B cell (primary cell): ENCODE results near the gene E2F6. TPM values are rescaled to one million over a fixed set of nuclear protein-coding genes. Genes with fewer than 3 reads are reported as not detected.

Experiments used
- ATAC-seq: fragments of 200-7000 bp; cut with Tn5 transposase; one replicate; pipeline ENCODE4 v1.10.0; 2021; ENCODE audit warnings: low read depth, mild to moderate bottlenecking, moderate number of reproducible peaks, moderate library complexity
- CTCF ChIA-PET: fragments of 350-600 bp; sonication (Branson Sonifier 250); formaldehyde crosslinking; loops from one replicate; lab custom pipeline; 2021; ENCODE audit warnings: antibody characterized with exemption, inconsistent platforms; lab: Charles Lee
- POLR2A ChIA-PET: fragments of 350-600 bp; sonication (Branson Sonifier 250); formaldehyde crosslinking; loops from one replicate; lab custom pipeline; 2021; ENCODE audit warnings: antibody characterized with exemption; lab: Charles Lee
- DNase-seq: peaks from one replicate; pipeline ENCODE4 v3.0.0; 2013
- H2AFZ ChIP-seq: 2 replicates; pipeline ENCODE4 v1.6.1; 2012; ENCODE audit warnings: mild to moderate bottlenecking, low read depth, low read length; ENCODE audit not compliant: insufficient read depth, poor library complexity, severe bottlenecking
- H3K27ac ChIP-seq, 2 donors: 1 replicate in 1 of 2; 2 replicates in 1 of 2; pipeline ENCODE4 v1.5.1; 2012 to 2013; ENCODE audit warnings: low read length in 2 of 2, mild to moderate bottlenecking in 2 of 2, moderate library complexity in 1 of 2
- H3K27me3 ChIP-seq, 4 experiments: fragments of 200-600 bp in 1 of 4; sonication (generic) in 1 of 4; replicated peaks in 1 of 4; 1 replicate in 2 of 4; 2 replicates in 2 of 4; pipeline versions ENCODE4 v1.6.1 to v1.7.0; 2013 to 2016; ENCODE audit warnings: low read length in 3 of 4, mild to moderate bottlenecking in 2 of 4, mixed read lengths in 1 of 4, moderate library complexity in 1 of 4; ENCODE audit not compliant: insufficient read depth in 4 of 4, control insufficient read depth in 3 of 4; ENCODE audit errors: control extremely low read depth in 1 of 4
- H3K36me3 ChIP-seq, 2 experiments: replicated peaks in 1 of 2; 1 replicate in 1 of 2; 2 replicates in 1 of 2; pipeline versions ENCODE4 v1.6.1 to v1.7.1; 2013; ENCODE audit warnings: low read length in 1 of 2; ENCODE audit not compliant: insufficient read depth in 2 of 2, control insufficient read depth in 1 of 2; ENCODE audit errors: control extremely low read depth in 1 of 2, extremely low read depth in 1 of 2
- H3K4me1 ChIP-seq, 2 donors: fragments of 200-600 bp in 1 of 2; sonication (generic) in 1 of 2; 1 replicate in 1 of 2; 2 replicates in 1 of 2; pipeline versions ENCODE4 v1.5.1 to v1.6.1; 2013 to 2017; ENCODE audit warnings: low read length in 2 of 2; ENCODE audit not compliant: control insufficient read depth in 2 of 2, insufficient read depth in 2 of 2
- H3K4me2 ChIP-seq: replicated peaks from 2 replicates; pipeline ENCODE3; 2012; ENCODE audit warnings: mild to moderate bottlenecking, low read depth, low read length; ENCODE audit not compliant: poor library complexity, severe bottlenecking
- H3K4me3 ChIP-seq, 5 experiments: fragments of 200-600 bp in 1 of 5; sonication (generic) in 1 of 5; 1 replicate in 3 of 5; 2 replicates in 2 of 5; pipeline versions ENCODE4 v1.5.1 to v1.7.0; 2011 to 2016; ENCODE audit warnings: low read length in 4 of 5, mild to moderate bottlenecking in 4 of 5, low read depth in 2 of 5, control low read depth in 1 of 5, moderate library complexity in 1 of 5; ENCODE audit not compliant: insufficient read depth in 1 of 5; ENCODE audit errors: control extremely low read depth in 1 of 5, extremely low read depth in 1 of 5
- H3K79me2 ChIP-seq: fragments of 200-600 bp; sonication (generic); one replicate; pipeline ENCODE4 v1.6.0; 2016; ENCODE audit warnings: low read length; ENCODE audit not compliant: control insufficient read depth, insufficient read depth
- H3K9ac ChIP-seq: fragments of 200-600 bp; sonication (generic); 2 replicates; pipeline ENCODE4 v1.6.1; 2017; ENCODE audit warnings: mild to moderate bottlenecking, low read length, moderate library complexity
- H3K9me3 ChIP-seq, 3 donors: one replicate each; pipeline versions ENCODE4 v1.6.1 to v1.7.1; 2013; ENCODE audit warnings: low read length in 2 of 3; ENCODE audit not compliant: control insufficient read depth in 2 of 3, insufficient read depth in 1 of 3; ENCODE audit errors: control extremely low read depth in 1 of 3
- H4K20me1 ChIP-seq: 2 replicates; pipeline ENCODE4 v1.6.0; 2012; ENCODE audit warnings: mild to moderate bottlenecking, low read length; ENCODE audit not compliant: insufficient read depth, control insufficient read depth, poor library complexity, severe bottlenecking
- H3K27ac Mint-ChIP-seq: one replicate; pipeline ENCODE4 v1.8.0; 2021; ENCODE audit warnings: mixed read lengths
- H3K27me3 Mint-ChIP-seq: one replicate; pipeline ENCODE4 v1.8.0; 2021; ENCODE audit warnings: mixed read lengths
- H3K4me1 Mint-ChIP-seq: one replicate; pipeline ENCODE4 v1.8.0; 2021; ENCODE audit warnings: mixed read lengths
- H3K4me3 Mint-ChIP-seq: one replicate; pipeline ENCODE4 v1.8.0; 2021; ENCODE audit warnings: mixed read lengths
- H3K9me3 Mint-ChIP-seq: one replicate; pipeline ENCODE4 v1.8.0; 2022; ENCODE audit warnings: mixed read lengths; ENCODE audit not compliant: insufficient read depth
- CTCF ChIP-seq: fragments of 200-600 bp; IDR thresholded peaks from one replicate; pipeline ENCODE4 v1.8.0; 2022; ENCODE audit warnings: antibody characterized with exemption, mild to moderate bottlenecking
- EZH2 ChIP-seq: IDR thresholded peaks from 2 replicates; pipeline ENCODE4 v1.6.1; 2012; ENCODE audit warnings: borderline replicate concordance, low read depth, mild to moderate bottlenecking, moderate library complexity, low read length; ENCODE audit not compliant: insufficient read depth, poor library complexity, severe bottlenecking
- WGBS: methylation state at CpG from one replicate; pipeline ENCODE4 v1.1.5; 2013; ENCODE audit warnings: missing lambda C conversion rate; ENCODE audit not compliant: insufficient coverage; 5-methylcytosine and 5-hydroxymethylcytosine counted together
- intact Hi-C: fragments of 100-400 bp; cut with micrococcal nuclease; formaldehyde crosslinking; loops from one replicate; pipeline ENCODE4 v1.10.0; 2022
- polyA plus RNA-seq: library from polyadenylated mRNA; depleted of rRNA; stranded (reverse); fragments of >200 nt; gene quantifications from 2 replicates; pipeline ENCODE4 v1.2.3, GENCODE V29; 2012
- total RNA-seq, 2 donors: library from RNA; stranded (reverse); fragments of 120-200 nt in 1 of 2; gene quantifications; 1 replicate in 1 of 2; 2 replicates in 1 of 2; pipeline versions ENCODE4 v1.2.3 to v1.2.4, GENCODE V29; 2013 to 2022

The E2F6 gene
- total and polyA plus RNA-seq, 2 donors (not counting 1 experiment from before 2014, with no cell fraction given): 2.0 to 10.0 TPM

DNA sequence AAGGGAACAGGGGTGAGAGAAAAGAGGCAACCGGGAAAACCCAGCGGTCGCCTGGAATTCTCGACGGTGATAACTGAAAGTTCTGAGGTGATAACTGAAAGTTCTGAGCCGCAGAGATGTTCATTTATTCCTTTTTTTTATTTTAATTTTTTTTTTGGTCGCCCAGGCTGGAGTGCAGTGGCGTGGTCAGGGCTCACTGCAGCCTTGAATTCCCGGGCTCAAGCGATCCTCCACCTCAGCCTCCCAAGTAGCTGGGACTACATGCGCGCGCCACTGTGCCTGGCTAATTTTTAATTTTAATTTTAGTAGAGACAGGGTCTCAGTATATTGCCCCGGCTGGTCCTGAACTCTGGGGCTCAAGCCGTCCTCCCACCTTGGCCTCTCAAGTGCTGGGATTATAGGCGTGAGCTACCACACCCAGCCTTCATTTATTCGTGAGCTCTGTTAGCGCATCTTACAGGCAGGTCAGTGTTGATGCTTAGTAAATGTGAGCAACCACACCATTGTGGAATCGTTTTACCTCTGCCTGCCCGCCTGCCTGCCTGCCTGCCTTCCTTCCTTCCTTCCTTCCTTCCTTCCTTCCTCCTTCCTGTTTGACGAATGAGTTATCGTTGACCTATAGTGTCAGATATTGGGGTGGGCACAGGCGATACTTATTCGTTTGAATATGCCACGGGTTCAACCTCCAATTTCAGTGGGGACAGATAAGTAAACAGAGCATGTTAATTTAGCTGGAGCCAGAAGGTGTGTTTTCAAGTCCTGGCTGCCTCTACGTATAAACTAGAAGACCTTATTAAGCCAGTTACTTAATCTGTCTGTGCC lies 557 bp upstream of the E2F6 start:
- Mint-ChIP-seq H3K4me1 (peaks cover 23% of the 10 kb centered on the region), H3K4me3 (peak overlapping the region; percentile 97), H3K27ac (peak overlapping the region; percentile 94), H3K9me3 (no peaks in the 10 kb centered on the region), H3K27me3 (no peaks in the 10 kb centered on the region)
- ChIA-PET POLR2A (interaction anchor here (0.6 to 0.7 kb wide), 5 partner anchors 226 to 335 kb away, joined by 3 to 4 read pairs (median 4); no protein-coding TSS in a partner anchor), CTCF (interaction anchor here (1.0 to 6.5 kb wide), 4 partner anchors 9 to 334 kb away, joined by 4 to 37 read pairs (median 7); a partner anchor contains a TSS)
- H3K27me3 ChIP-seq: no peaks in the 10 kb centered on the region
- peak overlapping the region; percentile 98 for H2AFZ ChIP-seq
- ATAC-seq: peak; percentile 5
- H3K4me2 ChIP-seq: peak overlapping the region; percentile 84
- peak overlapping the region; percentile 1 to 79 for H3K27ac ChIP-seq
- no peaks in the 10 kb centered on the region for H3K36me3 ChIP-seq
- H4K20me1 ChIP-seq: no peaks in the 10 kb centered on the region
- H3K79me2 ChIP-seq: peaks cover 41% of the 10 kb centered on the region
- intact Hi-C loops: loop anchor here (2.0 to 10.0 kb wide), 3 partner anchors 122 to 1248 kb away; partner anchors contain the start of genes PDIA6, ROCK2 and TRIB2
- no peak for TF ChIP-seq EZH2
- no peak for TF ChIP-seq CTCF
- peak overlapping the region; percentile 86 for H3K9ac ChIP-seq
- no peaks in the 10 kb centered on the region for H3K9me3 ChIP-seq
- H3K4me3 ChIP-seq: peak overlapping the region; percentile 66 to 97 (median 92)
- DNase-seq: peak; percentile 32
- WGBS: 24% methylated on average over 11 of the region's 26 CpGs
- peaks cover 7 to 13% of the 10 kb centered on the region in 2 donors for H3K4me1 ChIP-seq
